K562 (cell line): ENCODE results near the gene TLR8. TPM values are rescaled to one million over a fixed set of nuclear protein-coding genes. Genes with fewer than 3 reads are reported as not detected.
A peak's percentile ranks its signal among the peaks of the same experiment; 100 is the strongest.

Source experiments
- ARNT ChIP-seq, 2 experiments: fragments of 450-650 bp; IDR thresholded peaks; 2 replicates each; pipeline ENCODE4 v1.6.1; 2016; ENCODE audit warnings: mild to moderate bottlenecking in 1 of 2
- BHLHE40 ChIP-seq: IDR thresholded peaks from 2 replicates; pipeline ENCODE4 v1.6.1; 2011; ENCODE audit warnings: low read length, improper control_type of control experiment
- BRD4 ChIP-seq: fragments of 200-600 bp; sonication (generic); IDR thresholded peaks from 2 replicates; pipeline ENCODE4 v1.6.1; 2017; ENCODE audit warnings: inconsistent platforms
- CBX3 ChIP-seq, 2 experiments: IDR thresholded peaks; 1 replicate in 1 of 2; 2 replicates in 1 of 2; pipeline ENCODE4 v1.6.1; 2012; ENCODE audit warnings: inconsistent platforms in 2 of 2, low read length in 2 of 2, borderline replicate concordance in 1 of 2, control low read depth in 1 of 2
- GTF2A2 ChIP-seq: IDR thresholded peaks from 2 replicates; pipeline ENCODE4 v1.6.1; 2016; ENCODE audit warnings: mild to moderate bottlenecking, missing genetic modification characterization, missing compliant biosample characterization
- HMG20B ChIP-seq: fragments of 250-450 bp; sonication (Bioruptor Pico); IDR thresholded peaks from 2 replicates; pipeline ENCODE4 v1.5.0; 2021; ENCODE audit warnings: mild to moderate bottlenecking
- MAFF ChIP-seq: IDR thresholded peaks from 2 replicates; pipeline ENCODE4 v1.6.1; 2012; ENCODE audit warnings: low read length, improper control_type of control experiment
- NR2C1 ChIP-seq, 2 experiments: fragments of 450-650 bp; IDR thresholded peaks; 2 replicates each; pipeline ENCODE4 v1.6.1; 2017; ENCODE audit warnings: mild to moderate bottlenecking in 2 of 2, antibody characterized with exemption in 1 of 2, inconsistent platforms in 1 of 2, missing compliant biosample characterization in 1 of 2, missing genetic modification characterization in 1 of 2
- POLR2B ChIP-seq: fragments of 450-650 bp; IDR thresholded peaks from 2 replicates; pipeline ENCODE4 v1.6.1; 2018; ENCODE audit warnings: low read depth; ENCODE audit not compliant: partially characterized antibody
- RBFOX2 ChIP-seq: fragments of 200-400 bp; formaldehyde crosslinking; IDR thresholded peaks from 2 replicates; pipeline ENCODE4 v1.6.1; 2017; ENCODE audit warnings: low read depth, mild to moderate bottlenecking, low read length, moderate library complexity
- ZNF644 ChIP-seq: fragments of 200-800 bp; sonication (Bioruptor generic); IDR thresholded peaks from 2 replicates; pipeline ENCODE4 v1.6.1; 2016; ENCODE audit warnings: low read depth, missing genetic modification characterization, missing compliant biosample characterization
- polyA plus RNA-seq, 8 experiments: library from polyadenylated mRNA; depleted of rRNA in 4 of 8; stranded (reverse) in 5 of 8; unstranded in 3 of 8; fragments of >200 nt; fragmentation: Nextera tagmentation in 2 of 8; fragmentation: Illumina TruSeq in 1 of 8; extraction: Ambion mirVana in 2 of 8; extraction: Trizol in 1 of 8; gene quantifications; 2 replicates each; pipeline versions ENCODE4 v1.2.1 to v1.2.3, GENCODE V29; 2011 to 2014; ENCODE audit warnings: inconsistent platforms in 1 of 8, missing spikeins in 1 of 8
- total RNA-seq, 7 experiments: library from RNA; depleted of rRNA in 6 of 7; stranded (reverse); fragments of >200 nt in 6 of 7; fragmentation: Illumina TruSeq in 2 of 7; extraction: Trizol in 2 of 7; gene quantifications; 2 replicates each; pipeline versions ENCODE4 v1.2.1 to v1.2.3, GENCODE V29; 2011 to 2021; ENCODE audit warnings: low replicate concordance in 1 of 7
- TF ChIP-seq, protein P1 (sequence below): fragments of 450-650 bp; formaldehyde crosslinking; IDR thresholded peaks from 2 replicates; pipeline ENCODE4 v1.4.0; 2022; ENCODE audit warnings: missing genetic modification characterization
- TF ChIP-seq, protein P2 (sequence below): sonication (generic); formaldehyde crosslinking; IDR thresholded peaks from 2 replicates; pipeline ENCODE4 v1.9.0; 2022; ENCODE audit warnings: mild to moderate bottlenecking, missing genetic modification reagents
- TF ChIP-seq, protein P3 (sequence below): sonication (generic); formaldehyde crosslinking; IDR thresholded peaks from 2 replicates; pipeline ENCODE4 v1.8.0; 2023; ENCODE audit warnings: mild to moderate bottlenecking, missing genetic modification reagents
- TF ChIP-seq, protein P4 (sequence below), 3 experiments: IDR thresholded peaks in 2 of 3; conservative IDR thresholded peaks in 1 of 3; 2 replicates each; pipeline ENCODE4 v1.5.1; 2011 to 2012; ENCODE audit warnings: low read length in 3 of 3, mild to moderate bottlenecking in 3 of 3, control low read depth in 2 of 3, improper control_type of control experiment in 1 of 3, inconsistent platforms in 1 of 3, low read depth in 1 of 3, mixed read lengths in 1 of 3, moderate library complexity in 1 of 3; ENCODE audit not compliant: insufficient read depth in 2 of 3
- TF ChIP-seq, protein P5 (sequence below): fragments of 450-650 bp; IDR thresholded peaks from 2 replicates; pipeline ENCODE4 v1.6.1; 2017; ENCODE audit warnings: antibody characterized with exemption, mild to moderate bottlenecking

Gene TLR8
- total and polyA plus RNA-seq, 9 of the 15 experiments (the other 6 are each of a cell fraction or from before 2014, with no cell fraction given), result not detected

DNA sequence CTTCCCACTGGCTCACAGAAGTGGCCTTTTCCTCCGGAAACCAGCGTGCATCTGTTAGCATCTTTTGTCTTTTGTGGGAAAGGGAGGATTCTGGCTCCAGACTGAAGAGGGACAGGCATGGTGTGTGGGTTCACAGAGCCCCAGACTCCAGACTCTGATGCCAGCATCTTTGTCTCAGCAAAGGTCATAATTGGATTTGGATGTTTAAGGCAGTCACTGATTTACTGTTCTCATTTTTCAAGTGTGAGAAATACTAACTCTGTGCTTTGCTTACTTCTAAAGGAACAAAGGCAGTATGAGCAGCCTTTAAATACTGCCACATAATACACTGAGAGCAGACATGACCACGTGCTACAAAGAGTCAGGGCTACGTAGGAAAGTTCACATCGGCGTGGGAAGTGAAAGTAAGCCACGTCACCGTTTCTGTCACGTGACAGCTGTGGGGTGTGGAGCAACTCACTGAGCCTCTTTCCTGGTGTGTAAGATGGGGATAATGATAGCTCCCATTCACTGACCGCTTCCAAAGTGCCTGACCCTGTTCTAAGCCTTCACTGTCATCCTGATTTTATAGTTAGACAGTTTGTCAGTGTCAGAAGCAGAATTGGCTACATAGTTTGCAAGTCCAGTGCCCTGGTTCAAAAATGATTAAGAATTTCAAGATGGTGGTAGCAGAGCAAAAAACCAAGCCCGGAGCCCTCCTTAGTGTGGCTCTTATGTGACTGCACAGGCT lies 43.7 kb downstream of the TLR8 start (continued):
- TF ChIP-seq, protein P1, sequence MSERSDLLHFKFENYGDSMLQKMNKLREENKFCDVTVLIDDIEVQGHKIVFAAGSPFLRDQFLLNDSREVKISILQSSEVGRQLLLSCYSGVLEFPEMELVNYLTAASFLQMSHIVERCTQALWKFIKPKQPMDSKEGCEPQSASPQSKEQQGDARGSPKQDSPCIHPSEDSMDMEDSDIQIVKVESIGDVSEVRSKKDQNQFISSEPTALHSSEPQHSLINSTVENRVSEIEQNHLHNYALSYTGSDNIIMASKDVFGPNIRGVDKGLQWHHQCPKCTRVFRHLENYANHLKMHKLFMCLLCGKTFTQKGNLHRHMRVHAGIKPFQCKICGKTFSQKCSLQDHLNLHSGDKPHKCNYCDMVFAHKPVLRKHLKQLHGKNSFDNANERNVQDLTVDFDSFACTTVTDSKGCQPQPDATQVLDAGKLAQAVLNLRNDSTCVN (CRISPR knock-in tag), result no peak
- TF ChIP-seq RBFOX2, result no peak
- TF ChIP-seq BHLHE40, result peak; percentile 91
- no peak for TF ChIP-seq BRD4
- peak in 1 of 2 experiments; percentile 43; a peak in 1 of 3 replicates for TF ChIP-seq CBX3 (IDR thresholded peaks at IDR 0.05; ENCODE audit: borderline replicate concordance in 1 of 2, low read length in 2 of 2)
- TF ChIP-seq, protein P2, sequence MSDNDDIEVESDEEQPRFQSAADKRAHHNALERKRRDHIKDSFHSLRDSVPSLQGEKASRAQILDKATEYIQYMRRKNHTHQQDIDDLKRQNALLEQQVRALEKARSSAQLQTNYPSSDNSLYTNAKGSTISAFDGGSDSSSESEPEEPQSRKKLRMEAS (CRISPR knock-in tag), result peak; percentile 87
- TF ChIP-seq, protein P3, sequence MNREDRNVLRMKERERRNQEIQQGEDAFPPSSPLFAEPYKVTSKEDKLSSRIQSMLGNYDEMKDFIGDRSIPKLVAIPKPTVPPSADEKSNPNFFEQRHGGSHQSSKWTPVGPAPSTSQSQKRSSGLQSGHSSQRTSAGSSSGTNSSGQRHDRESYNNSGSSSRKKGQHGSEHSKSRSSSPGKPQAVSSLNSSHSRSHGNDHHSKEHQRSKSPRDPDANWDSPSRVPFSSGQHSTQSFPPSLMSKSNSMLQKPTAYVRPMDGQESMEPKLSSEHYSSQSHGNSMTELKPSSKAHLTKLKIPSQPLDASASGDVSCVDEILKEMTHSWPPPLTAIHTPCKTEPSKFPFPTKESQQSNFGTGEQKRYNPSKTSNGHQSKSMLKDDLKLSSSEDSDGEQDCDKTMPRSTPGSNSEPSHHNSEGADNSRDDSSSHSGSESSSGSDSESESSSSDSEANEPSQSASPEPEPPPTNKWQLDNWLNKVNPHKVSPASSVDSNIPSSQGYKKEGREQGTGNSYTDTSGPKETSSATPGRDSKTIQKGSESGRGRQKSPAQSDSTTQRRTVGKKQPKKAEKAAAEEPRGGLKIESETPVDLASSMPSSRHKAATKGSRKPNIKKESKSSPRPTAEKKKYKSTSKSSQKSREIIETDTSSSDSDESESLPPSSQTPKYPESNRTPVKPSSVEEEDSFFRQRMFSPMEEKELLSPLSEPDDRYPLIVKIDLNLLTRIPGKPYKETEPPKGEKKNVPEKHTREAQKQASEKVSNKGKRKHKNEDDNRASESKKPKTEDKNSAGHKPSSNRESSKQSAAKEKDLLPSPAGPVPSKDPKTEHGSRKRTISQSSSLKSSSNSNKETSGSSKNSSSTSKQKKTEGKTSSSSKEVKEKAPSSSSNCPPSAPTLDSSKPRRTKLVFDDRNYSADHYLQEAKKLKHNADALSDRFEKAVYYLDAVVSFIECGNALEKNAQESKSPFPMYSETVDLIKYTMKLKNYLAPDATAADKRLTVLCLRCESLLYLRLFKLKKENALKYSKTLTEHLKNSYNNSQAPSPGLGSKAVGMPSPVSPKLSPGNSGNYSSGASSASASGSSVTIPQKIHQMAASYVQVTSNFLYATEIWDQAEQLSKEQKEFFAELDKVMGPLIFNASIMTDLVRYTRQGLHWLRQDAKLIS (CRISPR knock-in tag), result no peak
- TF ChIP-seq GTF2A2, result no peak
- TF ChIP-seq POLR2B, result no peak
- TF ChIP-seq, protein P4, sequence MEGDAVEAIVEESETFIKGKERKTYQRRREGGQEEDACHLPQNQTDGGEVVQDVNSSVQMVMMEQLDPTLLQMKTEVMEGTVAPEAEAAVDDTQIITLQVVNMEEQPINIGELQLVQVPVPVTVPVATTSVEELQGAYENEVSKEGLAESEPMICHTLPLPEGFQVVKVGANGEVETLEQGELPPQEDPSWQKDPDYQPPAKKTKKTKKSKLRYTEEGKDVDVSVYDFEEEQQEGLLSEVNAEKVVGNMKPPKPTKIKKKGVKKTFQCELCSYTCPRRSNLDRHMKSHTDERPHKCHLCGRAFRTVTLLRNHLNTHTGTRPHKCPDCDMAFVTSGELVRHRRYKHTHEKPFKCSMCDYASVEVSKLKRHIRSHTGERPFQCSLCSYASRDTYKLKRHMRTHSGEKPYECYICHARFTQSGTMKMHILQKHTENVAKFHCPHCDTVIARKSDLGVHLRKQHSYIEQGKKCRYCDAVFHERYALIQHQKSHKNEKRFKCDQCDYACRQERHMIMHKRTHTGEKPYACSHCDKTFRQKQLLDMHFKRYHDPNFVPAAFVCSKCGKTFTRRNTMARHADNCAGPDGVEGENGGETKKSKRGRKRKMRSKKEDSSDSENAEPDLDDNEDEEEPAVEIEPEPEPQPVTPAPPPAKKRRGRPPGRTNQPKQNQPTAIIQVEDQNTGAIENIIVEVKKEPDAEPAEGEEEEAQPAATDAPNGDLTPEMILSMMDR (IDR thresholded peaks at IDR 0.05 in 2 of 3, conservative IDR thresholded peaks at IDR 0.05 in 1 of 3; ENCODE audit: insufficient read depth in 2 of 3, low read depth in 1 of 3, low read length in 3 of 3), result no peak
- 0 out of 4 replicates have a peak, but pooled peaks of 1 of the 2 experiments have one; percentile 57 for TF ChIP-seq ARNT (IDR thresholded peaks at IDR 0.05)
- TF ChIP-seq MAFF, result no peak
- TF ChIP-seq HMG20B (CRISPR knock-in tag), result no peak
- no peak; the same call in 1 of the 2 replicates for TF ChIP-seq ZNF644 (tag)
- TF ChIP-seq NR2C1 (IDR thresholded peaks at IDR 0.05), result peak; percentile 66
- peak; percentile 86 for TF ChIP-seq NR2C1 (tag; IDR thresholded peaks at IDR 0.05)
- TF ChIP-seq, protein P5, sequence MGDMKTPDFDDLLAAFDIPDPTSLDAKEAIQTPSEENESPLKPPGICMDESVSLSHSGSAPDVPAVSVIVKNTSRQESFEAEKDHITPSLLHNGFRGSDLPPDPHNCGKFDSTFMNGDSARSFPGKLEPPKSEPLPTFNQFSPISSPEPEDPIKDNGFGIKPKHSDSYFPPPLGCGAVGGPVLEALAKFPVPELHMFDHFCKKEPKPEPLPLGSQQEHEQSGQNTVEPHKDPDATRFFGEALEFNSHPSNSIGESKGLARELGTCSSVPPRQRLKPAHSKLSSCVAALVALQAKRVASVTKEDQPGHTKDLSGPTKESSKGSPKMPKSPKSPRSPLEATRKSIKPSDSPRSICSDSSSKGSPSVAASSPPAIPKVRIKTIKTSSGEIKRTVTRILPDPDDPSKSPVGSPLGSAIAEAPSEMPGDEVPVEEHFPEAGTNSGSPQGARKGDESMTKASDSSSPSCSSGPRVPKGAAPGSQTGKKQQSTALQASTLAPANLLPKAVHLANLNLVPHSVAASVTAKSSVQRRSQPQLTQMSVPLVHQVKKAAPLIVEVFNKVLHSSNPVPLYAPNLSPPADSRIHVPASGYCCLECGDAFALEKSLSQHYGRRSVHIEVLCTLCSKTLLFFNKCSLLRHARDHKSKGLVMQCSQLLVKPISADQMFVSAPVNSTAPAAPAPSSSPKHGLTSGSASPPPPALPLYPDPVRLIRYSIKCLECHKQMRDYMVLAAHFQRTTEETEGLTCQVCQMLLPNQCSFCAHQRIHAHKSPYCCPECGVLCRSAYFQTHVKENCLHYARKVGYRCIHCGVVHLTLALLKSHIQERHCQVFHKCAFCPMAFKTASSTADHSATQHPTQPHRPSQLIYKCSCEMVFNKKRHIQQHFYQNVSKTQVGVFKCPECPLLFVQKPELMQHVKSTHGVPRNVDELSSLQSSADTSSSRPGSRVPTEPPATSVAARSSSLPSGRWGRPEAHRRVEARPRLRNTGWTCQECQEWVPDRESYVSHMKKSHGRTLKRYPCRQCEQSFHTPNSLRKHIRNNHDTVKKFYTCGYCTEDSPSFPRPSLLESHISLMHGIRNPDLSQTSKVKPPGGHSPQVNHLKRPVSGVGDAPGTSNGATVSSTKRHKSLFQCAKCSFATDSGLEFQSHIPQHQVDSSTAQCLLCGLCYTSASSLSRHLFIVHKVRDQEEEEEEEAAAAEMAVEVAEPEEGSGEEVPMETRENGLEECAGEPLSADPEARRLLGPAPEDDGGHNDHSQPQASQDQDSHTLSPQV, result peak; percentile 98
